Cardiac muscle cell (in vitro differentiated cells and primary cell): ENCODE data around the gene PARVA. TPM values are rescaled to one million over a fixed set of nuclear protein-coding genes. Genes with fewer than 3 reads are reported as not detected.
A peak's percentile ranks its signal among the peaks of the same experiment; 100 is the strongest.

Source experiments
- DNase-seq, 2 donors: peaks; one replicate each; pipeline versions ENCODE4 v3.0.0 to v3.0.0-alpha.2; 2010 to 2017; ENCODE audit warnings: low read depth in 1 of 2, low spot score in 1 of 2
- H3K27ac ChIP-seq: fragments of 200-600 bp; sonication (generic); 2 replicates; pipeline ENCODE4 v1.5.1; 2016
- H3K27me3 ChIP-seq: fragments of 200-600 bp; sonication (generic); 2 replicates; pipeline ENCODE4 v1.6.0; 2016; ENCODE audit warnings: control low read depth
- H3K36me3 ChIP-seq: fragments of 200-600 bp; sonication (generic); 2 replicates; pipeline ENCODE4 v1.5.1; 2016; ENCODE audit warnings: control low read depth
- H3K4me1 ChIP-seq: fragments of 200-600 bp; sonication (generic); 2 replicates; pipeline ENCODE4 v1.8.1; 2017; ENCODE audit warnings: low read depth, mild to moderate bottlenecking, mixed run types
- H3K4me3 ChIP-seq: fragments of 200-600 bp; sonication (generic); 2 replicates; pipeline ENCODE4 v1.5.1; 2016; ENCODE audit warnings: mild to moderate bottlenecking
- H3K9me3 ChIP-seq: fragments of 200-600 bp; sonication (generic); 2 replicates; pipeline ENCODE4 v1.5.1; 2017; ENCODE audit warnings: low read depth, mild to moderate bottlenecking, control low read depth
- CTCF ChIP-seq: IDR thresholded peaks from 2 replicates; pipeline ENCODE4 v1.5.1; 2012; ENCODE audit warnings: low read depth, mild to moderate bottlenecking, low read length
- polyA plus RNA-seq: library from polyadenylated mRNA; unstranded; fragments of >200 nt; fragmentation: Nextera tagmentation; extraction: Ambion mirVana; gene quantifications from 2 replicates; pipeline ENCODE4 v1.2.1, GENCODE V29; 2016
- total RNA-seq: library from RNA; depleted of rRNA; stranded (reverse); fragments of >200 nt; gene quantifications from 2 replicates; pipeline ENCODE4 v1.2.3, GENCODE V29; 2016

Gene PARVA
- 13.0 and 14.9 TPM in 2 replicates for total RNA-seq
- polyA plus RNA-seq = 24.2 and 26.4 TPM in 2 replicates

- TF ChIP-seq CTCF = no peak
- Histone ChIP-seq H3K4me3 (peak within 1 kb of the TSS; percentile 83), H3K4me1 (peaks cover 12% of the 10 kb centered on the region), H3K9me3 (no peaks in the 10 kb centered on the region), H3K36me3 (no peaks in the 10 kb centered on the region), H3K27me3 (no peaks in the 10 kb centered on the region), H3K27ac (peak within 1 kb of the TSS; percentile 99)
- peak; percentile 91 to 93 for DNase-seq
Measured at GRCh38 chr11:12377106-12377823, at the start of gene PARVA. Gene PARVA, plus strand, starts transcription at chr11:12377571. Its CDS starts 77 bp downstream, at chr11:12377648.

- Histone ChIP-seq H3K4me1 (peaks cover 3% of the 10 kb centered on the region), H3K4me3 (no peak overlapping the region), H3K27ac (no peak overlapping the region), H3K27me3 (no peaks in the 10 kb centered on the region), H3K36me3 (no peaks in the 10 kb centered on the region), H3K9me3 (no peaks in the 10 kb centered on the region)
- no peak for TF ChIP-seq CTCF
- no peak for DNase-seq
Measured at GRCh38 chr11:12329169-12329568, 48.2 kb upstream of the PARVA start.

GRCh38 chr11:12329797-12330196 is 47.6 kb upstream of the PARVA start:
- no peak for TF ChIP-seq CTCF

GRCh38 chr11:12330485-12331231 is 46.7 kb upstream of the PARVA start:
- Histone ChIP-seq H3K27ac (no peak overlapping the region), H3K27me3 (no peaks in the 10 kb centered on the region), H3K4me3 (no peak overlapping the region), H3K4me1 (peaks cover 3% of the 10 kb centered on the region), H3K9me3 (no peaks in the 10 kb centered on the region), H3K36me3 (no peaks in the 10 kb centered on the region)
- peak; percentile 9 to 20 for DNase-seq
- no peak for TF ChIP-seq CTCF

More at GRCh38 chr11:12329797-12330196, 47.6 kb upstream of the PARVA start:
- Histone ChIP-seq H3K27ac (no peak overlapping the region), H3K36me3 (no peaks in the 10 kb centered on the region), H3K4me1 (peaks cover 3% of the 10 kb centered on the region), H3K9me3 (no peaks in the 10 kb centered on the region), H3K27me3 (no peaks in the 10 kb centered on the region), H3K4me3 (no peak overlapping the region)
- DNase-seq = no peak

GRCh38 chr11:12331239-12331874 is 46.0 kb upstream of the PARVA start:
- peak; percentile 91 to 92 for DNase-seq
- no peak overlapping the region for H3K27ac ChIP-seq
- H3K4me3 ChIP-seq = no peak overlapping the region
- peaks cover 3% of the 10 kb centered on the region for H3K4me1 ChIP-seq
- peak; percentile 72 for TF ChIP-seq CTCF
- no peaks in the 10 kb centered on the region for H3K36me3 ChIP-seq
- H3K9me3 ChIP-seq = no peaks in the 10 kb centered on the region
- H3K27me3 ChIP-seq = no peaks in the 10 kb centered on the region
